Fibroblast of lung (primary cell): ENCODE data around the gene SLC25A30. TPM values are rescaled to one million over a fixed set of nuclear protein-coding genes. Genes with fewer than 3 reads are reported as not detected.
A peak's percentile ranks its signal among the peaks of the same experiment; 100 is the strongest.

Experiments
- DNase-seq, 2 donors: peaks; one replicate each; pipeline versions ENCODE4 v3.0.0 to v3.0.0-alpha.2; 2010; ENCODE audit warnings: low read depth in 2 of 2
- H2AFZ ChIP-seq: 2 replicates; pipeline ENCODE4 v1.5.1; 2012; ENCODE audit warnings: low read length, control low read depth, inconsistent platforms
- H3K27ac ChIP-seq: 2 replicates; pipeline ENCODE4 v1.5.1; 2011; ENCODE audit warnings: low read length, control low read depth; ENCODE audit not compliant: insufficient read depth
- H3K27me3 ChIP-seq: 2 replicates; pipeline ENCODE4 v1.5.1; 2011; ENCODE audit warnings: mild to moderate bottlenecking, low read length; ENCODE audit not compliant: control insufficient read depth, insufficient read depth
- H3K36me3 ChIP-seq: 2 replicates; pipeline ENCODE4 v1.5.1; 2011; ENCODE audit warnings: low read length; ENCODE audit not compliant: control insufficient read depth, insufficient read depth
- H3K4me1 ChIP-seq: 2 replicates; pipeline ENCODE4 v1.5.1; 2011; ENCODE audit warnings: low read length; ENCODE audit not compliant: control insufficient read depth, insufficient read depth; ENCODE audit errors: extremely low read depth
- H3K4me2 ChIP-seq: 2 replicates; pipeline ENCODE4 v1.5.1; 2011; ENCODE audit warnings: low read length, control low read depth; ENCODE audit not compliant: insufficient read depth; ENCODE audit errors: extremely low read depth
- H3K4me3 ChIP-seq, 4 experiments: fragments of 200-600 bp in 1 of 4; sonication (generic) in 1 of 4; replicated peaks in 1 of 4; 2 replicates each; pipeline ENCODE4 v1.5.1; 2011 to 2016; ENCODE audit warnings: low read length in 4 of 4, low read depth in 3 of 4, mild to moderate bottlenecking in 3 of 4, control low read depth in 2 of 4, inconsistent platforms in 1 of 4, mixed read lengths in 1 of 4; ENCODE audit not compliant: insufficient read depth in 1 of 4; ENCODE audit errors: control extremely low read depth in 1 of 4
- H3K79me2 ChIP-seq: 2 replicates; pipeline ENCODE4 v1.5.1; 2012; ENCODE audit warnings: mild to moderate bottlenecking, low read length, inconsistent platforms; ENCODE audit not compliant: control insufficient read depth, insufficient read depth
- H3K9ac ChIP-seq: 2 replicates; pipeline ENCODE4 v1.5.1; 2011; ENCODE audit warnings: mild to moderate bottlenecking, low read length, control low read depth; ENCODE audit not compliant: insufficient read depth
- H3K9me3 ChIP-seq: 2 replicates; pipeline ENCODE4 v1.5.1; 2012; ENCODE audit warnings: low read depth, low read length; ENCODE audit not compliant: control insufficient read depth, insufficient read depth
- H4K20me1 ChIP-seq: 2 replicates; pipeline ENCODE4 v1.5.1; 2011; ENCODE audit warnings: low read length; ENCODE audit not compliant: control insufficient read depth, insufficient read depth; ENCODE audit errors: extremely low read depth
- CTCF ChIP-seq, 2 donors: IDR thresholded peaks in 1 of 2; conservative IDR thresholded peaks in 1 of 2; 1 replicate in 1 of 2; 2 replicates in 1 of 2; pipeline ENCODE4 v1.5.1; 2011 to 2012; ENCODE audit warnings: low read length in 2 of 2, control low read depth in 1 of 2, inconsistent platforms in 1 of 2, low read depth in 1 of 2, mild to moderate bottlenecking in 1 of 2
- EZH2 ChIP-seq: IDR thresholded peaks from 2 replicates; pipeline ENCODE4 v1.5.1; 2012; ENCODE audit warnings: low read length, control low read depth, mild to moderate bottlenecking; ENCODE audit errors: missing control alignments
- polyA plus RNA-seq, 2 donors: library from polyadenylated mRNA; depleted of rRNA in 1 of 2; stranded (reverse) in 1 of 2; unstranded in 1 of 2; fragments of >200 nt; gene quantifications; 2 replicates each; pipeline ENCODE4 v1.2.1, GENCODE V29; 2011 to 2012; ENCODE audit warnings: missing spikeins in 1 of 2
- total RNA-seq: library from RNA; depleted of rRNA; stranded (reverse); fragments of >200 nt; gene quantifications from 2 replicates; pipeline ENCODE4 v1.2.1, GENCODE V29; 2014

The SLC25A30 gene
- total and polyA plus RNA-seq, 2 donors (not counting 1 experiment from before 2014, with no cell fraction given), result 14.5 to 27.6 TPM

DNA sequence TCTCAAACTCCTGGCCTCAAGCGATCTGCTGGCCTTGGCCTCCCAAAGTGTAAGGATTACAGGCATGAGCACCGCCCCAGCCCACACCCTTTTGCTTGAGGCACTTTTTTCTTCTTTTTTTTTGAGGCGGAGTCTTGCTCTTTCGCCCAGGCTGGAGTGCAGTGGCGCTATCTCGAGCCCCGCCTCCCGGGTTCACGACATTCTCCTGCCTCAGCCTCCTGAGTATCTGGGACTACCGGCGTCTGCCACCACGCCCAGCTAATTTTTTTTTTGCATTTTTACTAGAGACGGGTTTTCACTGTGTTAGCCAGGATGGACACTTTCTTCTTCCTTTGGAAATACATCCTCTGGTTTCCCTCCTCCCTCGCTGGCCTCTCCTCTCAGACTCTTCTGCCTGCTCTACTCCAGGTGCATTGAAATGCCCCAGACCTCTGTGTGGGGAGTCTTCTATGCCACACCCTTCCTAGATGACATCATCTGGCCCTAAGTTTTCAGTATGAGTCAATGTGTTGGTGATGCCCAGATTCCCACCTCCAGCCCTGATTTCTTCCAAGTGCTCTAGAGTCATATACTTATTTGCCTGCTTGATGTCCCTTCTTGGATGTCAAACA is 56.5 kb downstream of the SLC25A30 start:
- Histone ChIP-seq H3K27ac (no peak overlapping the region), H3K36me3 (peaks cover 6% of the 10 kb centered on the region), H3K4me2 (no peak overlapping the region), H3K9ac (no peak overlapping the region), H3K79me2 (no peaks in the 10 kb centered on the region), H3K9me3 (no peaks in the 10 kb centered on the region), H4K20me1 (no peaks in the 10 kb centered on the region), H3K27me3 (no peaks in the 10 kb centered on the region), H3K4me3 (no peak overlapping the region), H2AFZ (no peak overlapping the region), H3K4me1 (no peaks in the 10 kb centered on the region)
- TF ChIP-seq CTCF (conservative IDR thresholded peaks at IDR 0.05 in 1 of 2, IDR thresholded peaks at IDR 0.05 in 1 of 2; ENCODE audit: low read depth in 1 of 2, low read length in 2 of 2) (no peak), EZH2 (no peak)
- DNase-seq, result peak; percentile 59 to 68

- H3K9me3 ChIP-seq, result no peaks in the 10 kb centered on the region
- H4K20me1 ChIP-seq, result no peaks in the 10 kb centered on the region
- no peak overlapping the region for H3K4me3 ChIP-seq
- peak in 1 of 2 donors; percentile 55 for DNase-seq
- no peaks in the 10 kb centered on the region for H3K27me3 ChIP-seq
- H3K4me1 ChIP-seq, result no peaks in the 10 kb centered on the region
- no peak overlapping the region for H3K9ac ChIP-seq
- no peaks in the 10 kb centered on the region for H3K79me2 ChIP-seq
- no peak overlapping the region for H2AFZ ChIP-seq
- H3K27ac ChIP-seq, result no peak overlapping the region
- no peak overlapping the region for H3K4me2 ChIP-seq
- no peak for TF ChIP-seq EZH2
- no peak for TF ChIP-seq CTCF (conservative IDR thresholded peaks at IDR 0.05 in 1 of 2, IDR thresholded peaks at IDR 0.05 in 1 of 2; ENCODE audit: low read depth in 1 of 2, low read length in 2 of 2)
- peaks cover 10% of the 10 kb centered on the region for H3K36me3 ChIP-seq
These were observed 61.1 kb downstream of the SLC25A30 start for GRCh38 chr13:45356966-45357672.

GRCh38 chr13:45353895-45354294 is 64.3 kb downstream of the SLC25A30 start:
- Histone ChIP-seq H3K79me2 (no peaks in the 10 kb centered on the region), H3K4me2 (no peak overlapping the region), H3K27ac (no peak overlapping the region), H3K27me3 (no peaks in the 10 kb centered on the region), H3K9me3 (no peaks in the 10 kb centered on the region), H2AFZ (no peak overlapping the region), H3K9ac (no peak overlapping the region), H4K20me1 (no peaks in the 10 kb centered on the region), H3K4me3 (no peak overlapping the region), H3K4me1 (no peaks in the 10 kb centered on the region), H3K36me3 (peaks cover 10% of the 10 kb centered on the region)
- no peak for TF ChIP-seq EZH2
- no peak for TF ChIP-seq CTCF (conservative IDR thresholded peaks at IDR 0.05 in 1 of 2, IDR thresholded peaks at IDR 0.05 in 1 of 2; ENCODE audit: low read depth in 1 of 2, low read length in 2 of 2)
- no peak for DNase-seq
